GM18507 (cell line): ENCODE data around the gene LAMTOR2.

Experiments used
- DNase-seq: peaks from one replicate; pipeline ENCODE4 v3.0.0; 2011; ENCODE audit warnings: low read depth; ENCODE audit not compliant: insufficient read length; ENCODE audit errors: extremely low spot score
- FAIRE-seq: peaks from 2 replicates; lab custom pipeline; 2011; peaks lifted over from hg19 to GRCh38; lab: Jason Lieb, UNC

LAMTOR2 gene

DNA sequence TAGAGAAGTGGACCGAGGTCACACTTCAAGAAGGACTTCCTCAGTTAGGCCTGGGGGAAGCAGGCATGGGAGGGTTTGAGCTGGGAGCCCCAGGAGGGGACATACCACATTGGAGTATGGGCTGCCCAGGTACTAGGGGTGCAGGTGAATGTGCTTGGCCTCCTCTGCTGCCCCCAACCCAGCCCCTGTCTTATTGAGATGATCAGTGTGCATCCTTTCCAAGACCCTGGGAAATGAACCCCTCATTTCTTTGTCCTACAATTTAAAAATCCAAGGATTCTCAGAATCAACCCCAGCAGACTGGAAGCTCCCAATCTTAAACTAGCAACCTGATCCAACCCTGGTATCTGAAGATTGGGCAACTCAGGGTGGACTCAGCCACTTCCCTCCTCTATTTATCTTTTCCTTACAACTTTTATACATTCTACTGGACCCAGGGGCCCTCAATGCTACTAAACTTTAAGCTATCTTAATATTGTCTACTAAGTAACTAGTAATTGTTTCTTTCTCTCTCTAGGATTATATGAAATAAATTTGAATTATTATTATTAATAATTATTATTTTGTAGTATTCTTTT lies 18.6 kb downstream of the LAMTOR2 start:
- DNase-seq (no peak), FAIRE-seq (no peak)

DNA sequence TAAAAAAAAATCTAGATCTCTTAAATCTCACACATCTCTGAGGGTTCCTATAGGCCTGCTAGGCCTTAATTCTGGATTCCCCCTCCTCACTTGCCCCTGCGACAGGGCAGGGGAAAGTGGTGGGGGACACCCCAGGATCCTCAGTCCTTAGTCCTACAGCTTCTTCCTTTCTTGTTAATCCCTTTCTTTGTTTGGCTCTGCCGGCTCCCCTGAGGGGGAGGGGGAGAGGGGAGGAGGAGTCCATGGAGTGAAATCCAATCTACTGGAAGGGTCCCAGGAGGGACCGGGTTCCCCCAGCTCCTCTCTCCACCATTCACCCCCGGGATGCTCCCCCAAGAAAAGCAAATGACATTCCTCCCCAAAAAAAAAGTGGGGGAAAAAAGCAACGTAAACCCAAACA lies 19.2 kb downstream of the LAMTOR2 start:
- DNase-seq (no peak), FAIRE-seq (no peak)

DNA sequence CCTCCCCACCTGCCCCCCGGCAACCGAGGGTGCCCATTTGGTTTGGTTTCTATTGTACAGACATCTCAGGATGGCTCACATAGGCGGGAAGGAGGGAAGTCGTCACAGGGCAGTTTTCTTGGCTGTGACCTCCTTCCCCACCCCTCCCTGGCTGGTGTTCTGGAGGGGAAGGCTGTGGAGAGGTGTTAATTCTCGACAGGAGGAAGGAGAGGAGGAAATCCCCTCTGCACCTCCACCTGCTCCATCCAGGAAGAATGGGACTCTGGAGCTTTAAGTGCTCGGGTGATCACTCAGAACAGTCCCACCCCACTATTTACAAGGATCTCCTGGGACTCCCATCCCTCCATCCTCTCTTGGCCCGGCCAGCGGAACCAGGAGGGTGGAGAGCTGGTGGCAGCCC lies 20.1 kb downstream of the LAMTOR2 start:
- no peak for FAIRE-seq
- DNase-seq: no peak

DNA sequence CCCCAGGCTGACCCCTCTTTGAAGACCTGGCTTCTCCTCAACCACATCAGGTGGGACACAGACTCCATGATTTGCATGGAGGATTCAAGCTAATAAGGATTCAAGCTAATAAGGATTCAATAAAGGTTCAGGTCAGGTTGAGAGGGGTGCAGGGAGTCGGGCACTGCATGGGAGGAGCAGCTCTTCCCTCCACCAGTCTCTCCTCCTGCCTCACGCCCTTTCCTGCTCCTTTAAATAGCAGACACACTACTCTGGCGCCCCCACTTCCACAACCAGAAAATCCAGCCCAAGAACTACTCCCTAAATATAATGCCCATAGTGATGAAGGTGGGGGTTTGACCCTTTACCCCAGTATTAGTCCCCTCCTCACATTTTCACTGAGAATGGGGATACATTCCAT lies 20.6 kb downstream of the LAMTOR2 start:
- DNase-seq (no peak), FAIRE-seq (no peak)

DNA sequence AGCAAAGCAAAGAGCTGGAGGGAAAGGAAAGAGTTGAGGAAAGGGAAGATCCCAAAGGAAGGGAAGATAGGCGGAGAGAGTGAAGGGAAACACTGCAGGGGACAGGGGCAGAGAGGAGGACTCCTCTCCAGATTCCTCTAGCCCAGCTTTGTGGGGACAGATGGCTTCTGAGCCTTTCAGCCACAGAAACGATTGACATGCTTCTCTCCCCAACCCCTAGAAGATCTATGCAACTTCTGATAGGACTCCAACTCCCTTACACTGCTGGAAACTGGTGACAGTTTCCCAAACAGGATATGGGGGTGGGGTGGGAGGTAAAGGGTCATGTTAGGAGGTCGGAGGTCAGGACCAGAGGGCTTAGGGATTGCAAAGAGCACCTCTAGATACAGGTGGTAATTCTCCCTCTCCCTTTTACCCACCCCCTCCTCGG lies 21.2 kb downstream of the LAMTOR2 start:
- no peak for FAIRE-seq
- no peak for DNase-seq

DNA sequence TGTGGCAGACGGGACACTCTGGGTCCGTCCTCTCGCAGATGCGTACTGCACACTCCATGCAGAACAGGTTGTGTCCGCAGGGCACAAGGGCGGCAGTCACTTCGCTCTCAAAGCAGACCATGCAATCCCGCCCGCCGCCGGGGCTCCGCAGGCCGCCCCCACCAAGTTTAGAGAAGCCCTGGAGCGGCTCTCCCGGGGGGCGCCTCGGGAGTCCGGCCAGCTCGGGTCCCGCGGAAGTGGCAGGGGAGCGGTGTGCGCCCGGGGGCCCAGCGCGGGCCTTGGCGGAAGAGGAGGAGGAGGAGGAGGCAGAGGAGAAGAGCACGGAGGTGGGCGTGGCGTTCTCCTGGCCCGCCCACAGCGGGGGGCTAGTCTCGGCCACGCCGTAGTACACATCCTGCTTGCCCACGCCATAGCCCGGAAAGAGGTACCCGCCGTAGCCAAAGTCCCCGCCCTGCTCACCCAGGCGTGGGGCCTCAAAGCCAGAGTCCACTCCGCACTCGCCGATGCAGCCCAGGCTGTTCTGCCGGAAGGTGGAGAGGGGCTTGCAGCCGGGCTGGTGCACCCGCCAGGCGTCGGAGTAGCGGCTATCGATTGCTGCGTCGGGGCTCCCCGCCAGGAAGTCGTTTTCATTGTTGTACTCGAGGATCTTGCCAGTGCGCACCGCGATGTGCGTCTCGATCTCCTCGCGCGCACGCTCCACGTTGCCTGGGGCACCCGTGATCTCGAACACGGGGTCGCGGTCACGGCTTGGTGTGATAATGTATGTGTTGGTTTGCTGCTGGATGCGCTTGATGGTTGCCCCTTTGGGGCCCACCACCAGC lies 22.2 kb downstream of the LAMTOR2 start:
- peak; percentile 82 for DNase-seq

DNA sequence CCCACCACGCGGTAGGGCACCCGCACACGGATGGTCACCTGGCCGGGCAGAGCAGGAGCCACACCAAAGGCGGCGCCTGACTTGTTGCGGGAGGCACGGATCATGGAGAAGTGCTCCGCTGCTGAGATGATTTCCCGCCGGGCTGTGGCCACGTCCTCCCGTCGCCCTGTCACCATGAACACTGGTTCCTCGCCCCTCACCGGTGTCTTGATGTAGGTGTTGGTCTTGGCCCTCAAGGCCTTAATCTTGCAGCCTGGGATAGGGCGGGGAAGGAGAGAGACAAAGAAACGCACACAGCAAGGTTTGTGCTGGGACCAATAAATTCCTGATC lies 22.8 kb downstream of the LAMTOR2 start:
- DNase-seq: no peak
- no peak for FAIRE-seq

More for the DNA sequence above, 22.2 kb downstream of the LAMTOR2 start:
- peak; percentile 53 for FAIRE-seq

DNA sequence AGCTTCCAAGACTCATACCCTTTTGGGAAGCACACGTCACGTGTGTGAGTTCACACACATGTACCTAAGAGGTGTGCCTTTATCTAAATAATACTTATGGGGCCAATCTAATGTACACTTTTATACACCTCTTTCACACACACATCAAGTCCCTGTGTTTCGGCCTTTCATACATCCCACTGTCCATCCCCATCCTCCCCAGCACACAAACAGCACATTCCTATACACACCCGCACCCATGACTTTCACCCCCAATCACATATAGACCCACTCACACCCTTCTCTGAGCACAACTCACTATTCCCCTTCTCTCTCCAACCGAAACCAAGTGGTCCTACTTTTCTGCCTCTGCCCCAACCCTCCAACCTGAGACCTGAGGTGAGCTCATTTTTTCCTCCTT lies 24.1 kb downstream of the LAMTOR2 start:
- DNase-seq (no peak), FAIRE-seq (no peak)

DNA sequence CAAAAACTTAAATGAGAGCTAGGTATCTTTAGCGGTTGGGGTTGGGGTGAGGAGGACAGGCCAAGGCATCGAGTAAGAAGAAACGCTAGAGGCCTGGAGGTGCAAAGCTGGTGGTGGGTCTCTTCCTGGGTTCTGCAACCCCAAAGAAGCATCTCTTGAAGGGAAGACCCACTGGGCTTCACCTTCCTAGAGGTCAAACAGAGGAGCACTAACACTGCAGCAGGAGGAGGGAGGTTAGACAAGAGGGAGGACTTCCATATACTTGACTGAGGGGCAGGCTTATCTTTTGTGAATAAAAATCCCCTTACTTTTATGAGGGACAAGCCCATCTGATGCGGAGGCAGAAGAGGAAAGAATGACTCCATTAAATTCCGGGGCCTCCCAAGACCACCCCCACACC lies 25.2 kb downstream of the LAMTOR2 start:
- DNase-seq (no peak), FAIRE-seq (no peak)

DNA sequence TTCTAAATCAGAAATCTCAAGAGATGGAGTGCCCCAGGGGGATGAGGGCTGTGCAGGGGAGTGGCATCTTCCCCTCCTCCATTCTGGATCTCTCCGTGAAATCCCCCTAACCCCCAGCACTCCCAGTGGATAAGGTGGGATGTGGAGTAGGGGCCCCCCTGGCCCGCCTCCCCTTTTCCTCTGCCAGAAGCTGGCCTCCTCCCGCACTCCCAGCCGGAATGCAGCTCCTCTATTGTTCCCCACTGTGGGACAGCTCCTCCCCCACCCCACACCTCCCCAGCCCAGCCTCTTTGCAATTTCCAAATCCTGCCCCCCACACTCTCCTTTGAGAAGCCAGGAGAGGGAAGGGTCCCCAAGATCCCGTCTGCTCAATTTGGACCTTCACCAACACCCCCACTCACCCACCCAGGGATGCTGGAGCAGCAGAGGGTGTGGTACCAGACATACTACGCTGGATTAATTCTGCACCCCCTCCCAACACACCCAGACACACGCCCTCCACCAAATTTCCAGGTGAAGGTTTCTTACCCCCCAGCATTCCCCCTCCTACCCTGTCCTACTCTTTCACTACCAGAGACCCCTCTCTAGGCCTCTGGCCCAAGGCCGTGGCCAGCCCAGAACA lies 25.8 kb downstream of the LAMTOR2 start:
- no peak for FAIRE-seq
- DNase-seq: no peak

DNA sequence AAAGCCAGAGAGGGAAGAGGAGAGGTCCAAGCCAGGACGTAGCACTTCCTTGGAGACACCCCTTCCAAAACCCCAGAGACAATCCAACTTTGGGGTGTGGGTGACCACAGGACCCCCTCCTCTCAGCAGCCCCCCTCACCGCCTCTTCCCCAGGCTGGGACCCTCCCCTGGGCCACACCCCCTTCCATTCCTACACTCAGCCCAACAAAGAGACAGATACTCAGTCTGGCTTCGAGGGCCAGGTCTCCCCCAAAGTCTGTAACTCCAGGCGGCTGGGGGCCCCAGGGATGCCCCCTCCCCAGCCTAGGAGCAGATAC lies 26.2 kb downstream of the LAMTOR2 start:
- no peak for FAIRE-seq

DNA sequence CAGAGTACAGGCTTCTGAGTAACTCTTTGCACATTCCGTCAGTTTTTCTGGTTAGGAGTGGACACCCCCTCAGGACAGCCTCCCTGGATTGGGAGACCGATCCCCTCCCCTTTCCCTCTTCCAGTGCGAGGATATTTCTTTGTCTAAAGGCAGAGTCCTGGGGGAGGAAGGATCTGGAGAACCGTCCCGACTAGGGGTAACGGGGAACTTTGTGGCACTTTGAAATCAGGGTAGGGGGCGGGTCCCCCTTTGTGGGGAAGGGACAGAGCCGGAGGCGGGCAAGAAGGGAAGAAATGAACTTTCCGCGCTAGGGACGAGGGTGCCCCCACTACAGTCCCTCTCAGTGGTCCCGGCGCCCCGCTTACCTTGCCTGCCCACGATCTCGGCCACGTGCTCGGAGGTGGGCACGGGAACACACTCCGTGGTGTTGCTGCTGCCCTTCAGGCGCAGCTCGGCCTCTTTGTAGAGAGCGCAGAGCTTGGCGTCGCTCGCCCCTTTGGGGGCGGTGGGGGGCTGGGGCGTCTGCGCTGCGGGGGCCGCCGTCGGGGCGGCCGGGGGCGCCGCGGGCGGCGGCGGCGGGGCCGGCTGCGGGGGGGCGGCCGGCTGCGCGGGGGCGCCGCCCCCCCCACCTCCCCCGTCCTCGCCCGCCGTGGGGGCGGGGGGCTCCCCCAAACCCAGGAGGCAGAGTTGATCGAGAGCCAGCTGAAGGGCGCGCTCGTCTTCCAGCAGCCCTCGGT lies 26.8 kb downstream of the LAMTOR2 start:
- no peak for FAIRE-seq
- DNase-seq: no peak

More for the DNA sequence above, 26.2 kb downstream of the LAMTOR2 start:
- no peak for DNase-seq

DNA sequence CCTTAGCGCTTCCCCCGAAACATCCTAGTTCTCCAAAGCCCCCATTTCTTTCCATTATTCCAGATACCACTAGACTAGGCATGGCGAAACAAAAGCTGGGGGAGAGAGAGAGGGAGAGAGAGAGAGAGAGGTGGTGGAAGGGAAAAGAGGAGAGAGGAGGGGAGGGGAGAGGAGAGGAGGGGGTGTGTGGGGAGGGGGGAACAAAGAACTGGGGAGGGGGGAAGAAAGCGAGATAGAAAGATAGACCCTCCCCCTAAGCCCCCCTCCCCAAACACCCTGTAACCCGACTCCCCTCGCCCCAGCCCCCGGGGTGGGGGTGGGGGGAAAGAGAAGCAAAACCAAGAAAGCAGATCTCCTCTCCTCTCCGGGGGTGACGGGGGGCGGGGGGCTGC lies 27.3 kb downstream of the LAMTOR2 start:
- no peak for FAIRE-seq
- DNase-seq: no peak

DNA sequence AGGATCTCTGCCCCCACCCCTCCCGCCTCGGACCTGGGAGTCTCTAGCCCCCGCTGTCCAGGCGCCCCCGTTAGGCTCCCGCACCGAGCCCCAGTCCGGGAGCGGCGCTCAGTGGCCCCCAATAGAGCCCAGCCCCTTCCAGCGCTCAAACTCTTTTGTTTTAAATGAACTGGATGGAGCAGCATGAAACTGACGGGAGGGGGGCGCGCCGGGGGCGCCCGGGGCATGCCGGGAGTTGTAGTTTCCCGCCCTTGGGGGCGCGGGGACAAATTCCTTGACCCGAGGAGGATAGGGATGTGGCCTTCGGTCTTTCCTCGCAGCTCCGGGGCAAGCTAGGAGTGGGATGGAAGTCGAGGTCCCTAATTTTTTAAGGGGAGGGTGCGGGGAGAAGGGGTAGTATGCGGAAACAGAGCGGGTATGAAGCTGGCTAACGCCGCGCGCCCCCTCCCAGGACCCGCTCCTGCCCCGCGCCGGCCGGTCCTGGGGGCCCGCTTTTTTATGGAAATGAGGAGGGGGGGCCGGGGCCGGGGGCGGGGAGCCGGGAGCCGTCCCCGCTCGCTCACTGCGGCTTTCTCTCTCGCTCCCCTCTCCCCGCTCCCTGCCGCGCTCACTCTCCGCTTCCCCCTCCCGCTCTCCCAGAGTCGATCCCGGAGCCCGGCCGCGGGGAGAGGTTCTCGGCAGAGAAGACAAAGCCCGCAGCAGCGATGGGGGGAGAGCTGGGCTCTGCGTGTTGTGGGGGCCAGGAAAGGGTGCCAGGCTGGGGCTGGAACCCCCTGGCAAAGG lies 27.9 kb downstream of the LAMTOR2 start, which contains the start of gene MEX3A:
MEX3A (minus strand) TSS at position 157 of the 783 bp plus-strand sequence. CDS start 467 bp downstream, outside the sequence.
- FAIRE-seq (peak; percentile 73), DNase-seq (no peak)

DNA sequence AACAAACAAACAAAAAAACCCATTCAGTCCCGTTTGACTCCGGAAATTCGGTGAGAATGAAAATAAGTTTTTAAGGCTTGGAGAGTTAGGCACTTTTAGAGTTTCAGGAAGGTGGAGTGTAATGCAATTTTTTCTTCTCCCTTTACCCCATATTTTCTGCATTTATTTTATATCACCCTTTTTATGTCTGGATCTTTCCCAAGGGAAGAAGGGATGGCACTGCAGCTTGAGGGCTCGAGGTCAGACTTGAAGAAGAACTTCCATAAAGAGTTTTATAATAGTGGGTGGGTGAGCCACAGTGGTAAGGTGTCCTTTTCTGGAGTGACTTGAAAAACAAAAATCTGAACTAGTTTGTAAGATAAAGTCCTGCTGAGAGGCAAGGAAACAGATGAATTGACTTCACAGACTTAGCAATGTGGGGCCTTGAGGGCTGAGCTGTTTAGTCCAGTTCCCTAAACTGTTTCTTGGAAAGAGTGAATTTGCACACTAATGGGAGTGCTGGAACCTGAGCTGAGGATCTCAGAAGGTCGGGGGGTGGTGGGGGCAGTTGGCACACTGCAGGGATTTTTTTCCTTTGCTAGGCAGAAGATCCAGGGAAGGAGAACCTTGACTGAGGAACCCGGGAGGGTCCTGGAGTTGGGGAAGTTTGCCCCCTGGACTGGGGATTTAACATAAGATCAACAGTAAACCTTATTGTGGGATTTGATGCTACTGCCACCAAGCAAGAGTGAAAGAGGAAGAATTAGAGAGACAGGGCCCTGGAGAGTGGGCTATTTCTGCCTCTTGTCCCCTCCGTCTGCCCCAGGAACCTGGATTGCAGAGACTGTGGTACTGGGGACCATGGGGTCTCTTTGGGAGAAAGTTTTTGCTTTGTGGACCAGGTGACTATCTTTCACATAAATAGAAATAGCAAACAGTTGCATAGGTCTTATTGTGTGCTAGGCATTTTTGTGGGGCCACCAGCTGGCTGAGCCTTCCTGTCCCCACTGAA lies 29.5 kb downstream of the LAMTOR2 start:
- FAIRE-seq (no peak), DNase-seq (no peak)

DNA sequence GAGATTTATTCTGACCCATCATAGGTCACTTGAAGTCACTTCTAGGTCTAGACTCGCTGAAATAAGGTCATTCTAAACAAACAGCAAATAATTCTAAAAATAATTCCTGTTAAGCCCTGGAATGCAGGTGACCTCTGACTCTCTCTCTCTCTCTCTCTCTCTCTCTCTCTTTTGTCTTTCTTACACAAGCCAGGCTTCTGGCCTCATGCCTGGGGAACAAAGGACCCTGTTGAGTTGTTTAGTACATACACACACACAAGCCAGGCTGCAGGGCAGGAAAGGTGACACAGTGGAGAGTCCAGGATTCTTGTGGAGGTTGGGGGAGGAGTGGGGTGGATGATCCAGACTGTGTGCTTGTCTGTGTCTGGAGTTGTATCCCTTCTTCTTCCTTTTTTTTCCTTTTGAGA lies 31.7 kb downstream of the LAMTOR2 start:
- DNase-seq (no peak), FAIRE-seq (no peak)

DNA sequence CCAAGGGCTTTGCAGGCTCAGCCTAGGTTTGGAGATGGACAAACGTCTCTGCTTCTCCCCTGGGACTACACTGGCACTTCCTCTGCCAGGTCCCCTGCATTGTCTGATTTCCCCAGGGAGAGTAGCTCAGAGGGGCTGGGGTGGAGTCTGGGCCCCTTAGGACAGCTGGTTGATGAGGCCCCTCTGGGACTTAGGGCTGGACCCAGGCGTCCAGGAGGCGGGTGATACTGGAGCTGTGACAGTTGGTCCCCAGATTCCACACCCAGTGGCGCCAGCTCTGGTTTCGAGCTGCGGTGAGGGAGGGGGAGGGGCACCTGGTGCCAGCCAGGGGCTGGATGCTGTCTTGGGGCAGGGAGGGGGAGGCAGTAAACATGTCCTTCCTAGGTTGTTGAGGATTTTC lies 35.1 kb downstream of the LAMTOR2 start:
- DNase-seq (no peak), FAIRE-seq (no peak)

DNA sequence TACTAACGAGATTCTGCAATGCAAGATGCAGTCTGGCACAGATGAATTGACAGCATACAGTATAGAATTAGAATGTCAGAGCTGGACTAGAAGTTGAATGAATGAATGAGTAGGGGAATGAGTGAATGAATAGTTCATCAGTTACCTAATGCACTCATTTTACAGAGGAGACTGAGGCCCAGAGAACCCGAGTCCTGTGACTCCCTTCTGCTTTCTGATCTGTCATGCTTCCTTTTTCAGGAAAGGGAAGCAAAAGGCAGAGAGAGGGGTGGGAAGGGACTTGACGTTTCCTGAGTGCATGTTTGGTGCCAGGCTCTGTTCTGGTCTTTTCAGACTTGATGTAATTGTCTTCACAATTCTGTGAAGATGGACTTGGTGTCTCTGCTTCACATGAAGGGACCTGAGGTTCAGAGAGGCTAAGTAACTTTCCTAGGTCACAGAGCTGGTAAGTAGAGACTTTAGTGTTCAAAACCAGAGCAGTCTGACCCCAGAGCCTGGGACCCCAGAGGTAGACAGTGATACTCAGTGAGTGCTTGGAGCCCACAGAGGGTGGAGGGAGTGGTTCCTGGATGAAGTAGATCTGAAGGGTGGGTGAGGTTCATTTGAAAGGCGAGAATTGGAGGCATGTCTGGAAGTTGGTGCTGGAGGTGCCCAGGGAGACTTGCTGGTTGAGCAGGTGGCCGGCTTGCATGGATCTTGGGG lies 35.7 kb downstream of the LAMTOR2 start:
- FAIRE-seq (no peak), DNase-seq (no peak)
